Measurements from ENCODE around the gene NGFR.

DNA sequence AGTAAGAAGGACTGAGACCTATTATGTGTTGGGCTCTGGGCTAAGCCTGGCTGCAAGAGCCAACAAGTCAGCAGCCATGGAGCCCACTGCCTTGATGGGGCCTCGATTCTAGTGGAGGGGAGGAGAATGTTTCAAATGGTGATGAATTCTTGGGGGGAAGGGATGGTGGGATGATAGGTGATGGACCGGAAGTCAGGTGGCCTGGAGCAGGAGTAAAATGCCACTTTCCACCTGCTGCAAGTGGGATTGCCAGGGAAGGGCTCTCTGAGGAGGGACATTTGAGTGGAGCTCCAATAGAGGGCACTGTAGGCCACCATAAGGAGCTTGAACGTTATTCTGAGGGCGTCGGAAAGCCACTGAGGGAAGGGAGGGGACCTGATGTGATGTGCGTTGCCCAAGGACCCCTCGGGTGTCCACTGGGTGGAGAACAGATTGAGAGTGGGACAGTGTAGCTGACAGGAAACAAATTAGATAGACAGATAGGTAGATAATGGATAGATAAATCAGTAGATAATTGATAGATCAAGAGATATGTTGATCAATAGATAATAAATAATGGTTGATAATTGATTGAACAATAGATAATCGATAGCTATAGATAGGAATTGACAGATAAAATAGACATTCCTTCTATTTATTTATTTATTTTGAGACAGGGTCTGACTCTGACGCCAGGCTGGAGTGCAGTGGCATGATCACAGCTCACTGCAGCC, 62.4 kb downstream of the NGFR start:
- TF ChIP-seq, protein P1, sequence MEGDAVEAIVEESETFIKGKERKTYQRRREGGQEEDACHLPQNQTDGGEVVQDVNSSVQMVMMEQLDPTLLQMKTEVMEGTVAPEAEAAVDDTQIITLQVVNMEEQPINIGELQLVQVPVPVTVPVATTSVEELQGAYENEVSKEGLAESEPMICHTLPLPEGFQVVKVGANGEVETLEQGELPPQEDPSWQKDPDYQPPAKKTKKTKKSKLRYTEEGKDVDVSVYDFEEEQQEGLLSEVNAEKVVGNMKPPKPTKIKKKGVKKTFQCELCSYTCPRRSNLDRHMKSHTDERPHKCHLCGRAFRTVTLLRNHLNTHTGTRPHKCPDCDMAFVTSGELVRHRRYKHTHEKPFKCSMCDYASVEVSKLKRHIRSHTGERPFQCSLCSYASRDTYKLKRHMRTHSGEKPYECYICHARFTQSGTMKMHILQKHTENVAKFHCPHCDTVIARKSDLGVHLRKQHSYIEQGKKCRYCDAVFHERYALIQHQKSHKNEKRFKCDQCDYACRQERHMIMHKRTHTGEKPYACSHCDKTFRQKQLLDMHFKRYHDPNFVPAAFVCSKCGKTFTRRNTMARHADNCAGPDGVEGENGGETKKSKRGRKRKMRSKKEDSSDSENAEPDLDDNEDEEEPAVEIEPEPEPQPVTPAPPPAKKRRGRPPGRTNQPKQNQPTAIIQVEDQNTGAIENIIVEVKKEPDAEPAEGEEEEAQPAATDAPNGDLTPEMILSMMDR (IDR thresholded peaks at IDR 0.05; ENCODE audit: low read length): peak; percentile 76
- TF ChIP-seq EZH2phosphoT487 (IDR thresholded peaks at IDR 0.05; ENCODE audit: low read length) (no peak), EZH2 (optimal IDR thresholded peaks at IDR 0.05; ENCODE audit: low read depth, low read length) (no peak)
